Motor neuron (in vitro differentiated cells): ENCODE results near the gene SBK3. TPM values are rescaled to one million over a fixed set of nuclear protein-coding genes. Genes with fewer than 3 reads are reported as not detected.

Source experiments
- ATAC-seq, 8 experiments: fragments of 200-7000 bp; cut with Tn5 transposase; replicated peaks in 6 of 8; 2 replicates each; pipeline ENCODE4 v1.8.0; 2021; ENCODE audit warnings: mild to moderate bottlenecking in 8 of 8, moderate library complexity in 8 of 8
- H3K27ac ChIP-seq, 2 donors: fragments of 250-450 bp; sonication (Bioruptor Pico); 2 replicates each; pipeline ENCODE4 v1.9.0; 2021; ENCODE audit warnings: antibody characterized with exemption in 2 of 2, mild to moderate bottlenecking in 2 of 2, moderate library complexity in 1 of 2
- H3K4me1 ChIP-seq, 2 donors: fragments of 250-450 bp; sonication (Bioruptor Pico); replicated peaks in 1 of 2; 2 replicates each; pipeline ENCODE4 v1.6.1; 2021; ENCODE audit warnings: antibody characterized with exemption in 2 of 2, mild to moderate bottlenecking in 2 of 2, moderate library complexity in 1 of 2
- H3K4me3 ChIP-seq, 5 donors: fragments of 250-450 bp; sonication (Bioruptor Pico); 2 replicates each; pipeline ENCODE4 v1.9.0; 2021; ENCODE audit warnings: antibody characterized with exemption in 5 of 5, mild to moderate bottlenecking in 5 of 5, moderate library complexity in 4 of 5
- WGBS, 10 experiments: fragments of 450-650 bp; shearing (Covaris generic); methylation state at CpG; one replicate each; pipeline ENCODE4 v1.0.0; 2022; 5-methylcytosine and 5-hydroxymethylcytosine counted together
- in situ Hi-C, 9 experiments: fragments of 400-800 bp; cut with MboI; loops; one replicate each; pipeline ENCODE4 v1.15.0; 2021; ENCODE audit warnings: low sequenced_read_pairs in 9 of 9, low pct_unique_long_range_greater_than_20kb in 2 of 9; ENCODE audit not compliant: unreplicated experiment in 9 of 9
- total RNA-seq, 8 experiments: library from RNA; unstranded; fragments of 300-600 nt; gene quantifications; 2 replicates each; pipeline versions ENCODE4 v1.2.3 to v1.2.4, GENCODE V29; 2022

Gene SBK3
- total RNA-seq, 8 experiments from 2014 or later: 0.14 to 1.1 (median 0.31) TPM; not detected in 3

DNA sequence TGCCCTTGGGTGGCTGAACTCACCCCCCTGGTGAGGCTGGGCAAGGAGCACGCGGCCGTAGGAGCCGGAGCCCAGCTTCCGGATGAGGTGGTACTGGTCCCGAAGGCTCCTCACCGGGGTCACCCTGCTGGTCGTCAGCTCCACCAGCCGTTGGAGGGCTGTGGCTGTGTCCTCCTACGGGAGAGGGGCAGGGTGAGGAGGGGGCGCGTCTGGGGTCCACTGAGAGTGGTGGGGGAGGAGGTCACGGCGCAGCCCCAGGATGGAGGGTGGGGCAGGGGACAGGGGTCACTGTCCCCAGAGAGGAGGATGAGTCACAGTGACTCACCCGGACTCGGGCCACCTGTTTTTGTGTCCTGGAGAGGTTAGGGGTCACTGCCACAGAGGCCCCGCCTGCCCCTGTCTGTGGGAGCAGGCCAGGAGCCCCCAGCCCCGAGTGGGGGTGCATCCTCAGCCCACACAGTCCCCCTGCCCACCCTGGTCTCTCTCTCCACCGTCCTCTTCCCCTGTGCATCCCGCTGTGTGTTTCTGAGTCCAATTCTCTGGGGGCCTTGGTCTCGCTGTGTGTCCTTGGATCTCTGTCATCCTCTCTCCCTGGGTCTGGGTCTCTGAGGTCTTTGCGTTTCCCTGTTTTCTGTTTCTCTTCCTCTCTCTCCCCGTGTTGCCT is 435 bp downstream of the SBK3 start:
- WGBS, 10 experiments: 40% methylated on average over 1 of the region's 23 CpGs; no CpG with 5 or more reads in 9 of the 10 experiments
- Histone ChIP-seq H3K4me3 (no peak overlapping the region), H3K27ac (peak overlapping the region in 1 of 2 donors; percentile 24), H3K4me1 (peaks cover 9 to 23% of the 10 kb centered on the region in 2 donors)
- peak in 3 of 8 experiments; percentile 15 to 24 (median 24) for ATAC-seq
- in situ Hi-C loops: no loop called here

DNA sequence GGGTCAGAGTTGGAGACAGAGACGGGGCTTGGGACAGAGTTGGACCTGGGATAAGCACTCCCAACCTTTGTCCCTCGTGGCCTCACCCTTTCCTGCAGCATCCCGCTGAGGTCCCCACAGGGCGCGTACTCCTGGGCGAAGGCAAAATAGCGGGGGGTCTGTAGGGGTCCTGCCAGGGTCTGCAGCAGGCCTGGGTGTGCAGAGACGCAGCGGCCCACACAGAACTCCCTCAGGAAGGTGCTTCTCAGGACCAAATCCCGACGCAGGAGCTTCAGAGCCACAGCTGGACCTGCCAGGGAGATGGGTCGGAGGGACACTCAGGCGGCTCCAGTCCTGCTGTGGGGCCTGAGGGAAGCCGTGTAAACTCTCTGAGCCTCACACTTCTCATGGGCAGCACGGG is 1.3 kb downstream of the SBK3 start:
- Histone ChIP-seq H3K4me3 (no peak overlapping the region), H3K27ac (no peak overlapping the region), H3K4me1 (peaks cover 5 to 19% of the 10 kb centered on the region in 2 donors)
- ATAC-seq: no peak
- in situ Hi-C loops: no loop called here
- 50 to 60% methylated on average over 1 to 2 of the region's 15 CpGs; no CpG with 5 or more reads in 8 of the 10 experiments for WGBS, 10 experiments

DNA sequence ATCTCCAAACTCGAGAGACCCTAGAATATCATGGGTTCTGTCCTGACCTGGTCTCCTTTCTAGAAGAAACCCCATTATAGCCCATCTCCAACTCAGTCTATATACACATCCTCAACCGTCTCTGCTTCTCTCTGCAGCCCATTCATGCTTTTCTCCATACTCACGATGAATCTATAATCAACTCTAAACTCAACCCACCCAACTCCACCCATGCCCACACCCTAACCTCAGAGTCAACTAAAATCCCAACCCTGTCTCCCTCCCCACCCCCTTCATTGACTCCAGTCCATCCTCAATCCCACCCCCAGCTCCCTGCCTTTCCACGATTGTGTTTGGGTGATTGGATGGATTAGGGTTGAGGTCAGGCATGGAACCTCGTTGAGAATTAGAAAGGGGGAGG is 1.8 kb downstream of the SBK3 start:
- Histone ChIP-seq H3K4me3 (no peak overlapping the region), H3K27ac (no peak overlapping the region), H3K4me1 (peaks cover 5 to 19% of the 10 kb centered on the region in 2 donors)
- in situ Hi-C loops: no loop called here
- no peak for ATAC-seq
- WGBS, 10 experiments: 14 to 80% (median 40%) methylated on average over 1 to 3 of the region's 5 CpGs; no CpG with 5 or more reads in 3 of the 10 experiments

DNA sequence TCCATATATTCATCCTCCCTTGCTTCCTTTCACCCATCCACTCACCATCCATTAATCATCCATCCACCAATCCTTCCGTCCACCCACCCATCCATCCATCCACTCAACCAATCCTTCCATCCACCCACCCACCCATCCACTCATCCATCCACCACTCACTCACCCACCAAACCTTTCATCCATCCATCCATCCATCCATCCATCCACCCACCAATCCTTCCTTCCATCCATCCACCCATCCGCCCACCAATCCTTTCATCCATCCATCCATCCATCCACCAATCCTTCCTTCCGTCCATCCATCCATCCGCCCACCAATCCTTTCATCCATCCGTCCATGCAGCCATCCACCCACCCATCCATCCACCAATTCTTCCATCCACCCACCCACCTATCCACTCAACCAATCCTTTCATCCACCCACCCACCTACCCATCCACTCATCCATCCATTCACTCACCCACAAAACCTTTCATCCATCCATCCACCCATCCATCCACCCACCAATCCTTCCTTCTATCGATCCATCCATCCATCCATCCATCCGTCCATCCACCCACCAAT is 3.0 kb downstream of the SBK3 start:
- Histone ChIP-seq H3K27ac (no peak overlapping the region), H3K4me1 (peaks cover 9 to 24% of the 10 kb centered on the region in 2 donors), H3K4me3 (no peak overlapping the region)
- ATAC-seq: no peak
- in situ Hi-C loops: no loop called here
- 53 to 100% (median 78%) methylated on average over 1 to 6 of the region's 7 CpGs; no CpG with 5 or more reads in 2 of the 10 experiments for WGBS, 10 experiments

DNA sequence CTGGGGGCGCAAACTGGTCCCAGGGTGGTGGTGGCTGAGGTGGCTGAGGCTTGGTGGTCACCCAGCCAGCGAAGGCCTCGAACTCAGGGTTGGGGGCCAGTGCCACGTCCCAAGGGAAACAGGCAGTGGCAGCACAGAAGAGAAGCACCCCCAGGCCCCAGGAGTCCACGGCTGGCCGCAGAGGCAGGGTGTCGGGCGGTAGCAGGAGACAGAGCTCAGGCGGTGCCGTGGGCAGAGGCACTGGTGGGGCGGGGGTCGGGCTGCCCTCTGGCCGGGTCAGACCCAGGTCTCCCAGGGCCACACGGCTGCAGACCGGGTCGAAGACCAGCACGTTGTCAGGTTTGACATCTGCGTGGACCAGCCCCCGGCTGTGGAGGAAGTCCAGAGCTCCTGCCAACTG is 4.3 kb downstream of the SBK3 start:
- 0 to 78% (median 70%) methylated on average over 1 to 9 of the region's 19 CpGs; no CpG with 5 or more reads in 7 of the 10 experiments for WGBS, 10 experiments
- ATAC-seq: no peak
- no peak overlapping the region for H3K27ac ChIP-seq
- H3K4me1 ChIP-seq: peaks cover 9 to 28% of the 10 kb centered on the region in 2 donors
- no peak overlapping the region for H3K4me3 ChIP-seq
- in situ Hi-C loops: no loop called here

DNA sequence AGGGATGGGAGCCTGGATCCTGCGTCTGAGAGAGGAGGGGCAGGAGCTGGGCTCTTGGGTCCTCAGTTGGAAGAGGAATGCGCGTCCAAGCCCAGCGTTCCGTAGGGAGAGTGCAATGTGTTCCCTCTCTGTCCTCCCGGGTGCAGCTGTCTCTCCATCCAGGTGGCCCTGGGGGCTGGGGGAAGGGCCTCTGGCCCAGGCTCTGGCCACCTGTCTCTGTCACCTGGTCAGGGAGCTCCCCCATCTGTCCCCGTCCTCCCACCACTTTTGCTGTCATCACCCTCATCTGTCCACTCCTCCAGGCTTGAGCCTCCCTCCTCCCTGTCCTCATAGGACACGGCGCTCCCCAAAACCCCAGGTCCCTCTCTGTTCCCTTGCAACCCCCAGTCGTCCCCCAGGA is 4.7 kb downstream of the SBK3 start:
- H3K27ac ChIP-seq: no peak overlapping the region
- in situ Hi-C loops: no loop called here
- H3K4me1 ChIP-seq: peaks cover 9 to 23% of the 10 kb centered on the region in 2 donors
- WGBS, 10 experiments: 38 to 47% (median 43%) methylated on average over 1 to 6 of the region's 10 CpGs; no CpG with 5 or more reads in 6 of the 10 experiments
- no peak for ATAC-seq
- no peak overlapping the region for H3K4me3 ChIP-seq

DNA sequence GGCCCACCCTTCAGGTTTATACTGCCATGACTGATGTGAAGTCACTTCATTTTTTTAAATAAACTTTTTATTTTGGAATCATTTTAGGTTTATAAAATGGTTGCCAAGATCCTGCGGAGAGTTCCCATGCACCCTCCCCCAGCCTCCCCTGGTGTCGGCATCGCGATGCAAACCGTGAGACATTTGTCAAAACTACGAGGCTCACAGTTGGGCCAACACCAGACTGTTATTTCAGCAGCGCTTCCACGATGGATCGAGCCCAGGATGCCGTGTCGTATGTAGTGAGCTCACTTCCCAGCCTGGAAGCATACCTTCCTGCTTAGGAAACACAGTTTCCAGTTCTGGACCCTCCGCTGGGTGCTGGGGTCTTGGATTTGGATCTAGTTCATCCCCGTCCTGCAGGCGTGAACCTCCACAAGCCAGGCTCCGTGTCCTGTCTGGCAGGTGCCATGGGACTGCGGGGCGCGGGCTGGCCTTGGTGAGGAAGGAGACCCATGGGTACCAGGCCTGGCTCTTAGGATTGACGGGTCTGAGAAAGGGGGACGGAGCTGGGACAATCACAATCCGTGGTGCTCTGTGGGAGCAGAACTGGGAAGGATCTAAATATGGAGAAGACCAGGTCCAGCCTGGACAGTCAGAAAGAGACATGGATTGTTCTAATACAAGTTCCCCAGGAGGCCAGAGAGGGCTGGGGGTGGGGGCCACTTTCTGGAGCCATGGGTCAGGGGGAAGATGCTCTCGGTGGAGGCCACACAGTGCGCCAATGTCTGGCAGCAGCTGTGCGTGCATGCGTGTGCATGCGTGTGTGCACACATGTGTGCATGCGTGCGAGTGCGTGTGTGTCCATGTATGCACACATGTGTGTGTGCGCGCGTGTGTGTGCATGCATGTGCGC is 6.0 kb downstream of the SBK3 start:
- WGBS, 10 experiments: 49 to 94% (median 79%) methylated on average over 1 to 11 of the region's 33 CpGs; no CpG with 5 or more reads in 1 of the 10 experiments
- ATAC-seq: no peak

DNA sequence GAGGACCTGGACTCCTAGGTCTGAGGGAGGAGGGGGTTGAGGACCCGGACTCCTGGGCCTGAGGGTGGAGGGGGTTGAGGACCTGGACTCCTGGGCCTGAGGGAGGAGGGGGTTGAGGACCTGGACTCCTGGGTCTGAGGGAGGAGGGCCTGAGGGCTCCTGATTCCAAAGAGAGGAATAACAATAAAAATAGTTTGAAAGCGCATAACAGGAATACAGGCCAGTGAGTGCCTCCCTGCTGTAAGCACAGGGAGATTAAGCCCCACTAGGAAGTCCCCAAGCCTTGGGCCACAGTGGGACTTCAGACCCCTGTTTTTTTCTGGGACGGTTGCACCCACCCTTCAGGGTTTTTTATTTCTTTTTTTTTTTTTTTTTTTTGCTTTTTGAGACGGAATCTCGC is 7.2 kb downstream of the SBK3 start:
- 30 to 100% (median 89%) methylated on average over 1 to 4 of the region's 5 CpGs; no CpG with 5 or more reads in 4 of the 10 experiments for WGBS, 10 experiments
- in situ Hi-C loops: no loop called here
- Histone ChIP-seq H3K4me3 (no peak overlapping the region), H3K27ac (no peak overlapping the region), H3K4me1 (peaks cover 3 to 11% of the 10 kb centered on the region in 2 donors)
- ATAC-seq: peak in 3 of 8 experiments; percentile 34 to 50 (median 49)

More for the DNA sequence above, 6.0 kb downstream of the SBK3 start:
- Histone ChIP-seq H3K4me1 (peaks cover 3 to 11% of the 10 kb centered on the region in 2 donors), H3K4me3 (no peak overlapping the region), H3K27ac (no peak overlapping the region)
- in situ Hi-C loops: no loop called here

DNA sequence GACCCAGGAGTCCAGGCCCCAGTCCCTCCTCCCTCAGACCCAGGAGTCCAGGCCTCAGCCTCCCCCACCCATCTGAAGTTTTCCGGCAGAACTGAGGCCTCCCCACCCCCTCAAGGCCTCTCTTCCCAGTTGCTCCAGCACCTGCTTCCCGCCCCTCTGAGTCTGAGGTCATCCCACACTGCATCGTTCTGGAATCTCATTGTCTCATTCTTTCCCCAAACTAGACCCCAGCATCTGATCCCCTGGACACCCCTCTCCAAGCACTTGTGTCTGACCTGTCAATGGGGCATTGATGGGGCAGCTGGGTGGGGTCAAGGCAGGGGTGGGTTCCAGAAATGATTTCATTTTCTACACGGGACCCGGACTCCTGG is 7.6 kb downstream of the SBK3 start:
- WGBS, 10 experiments: no CpG with 5 or more reads among the region's 5 CpGs
- Histone ChIP-seq H3K4me1 (peaks cover 3 to 11% of the 10 kb centered on the region in 2 donors), H3K4me3 (no peak overlapping the region), H3K27ac (no peak overlapping the region)
- ATAC-seq: peak in 7 of 8 experiments; percentile 22 to 85 (median 83)
- in situ Hi-C loops: no loop called here

DNA sequence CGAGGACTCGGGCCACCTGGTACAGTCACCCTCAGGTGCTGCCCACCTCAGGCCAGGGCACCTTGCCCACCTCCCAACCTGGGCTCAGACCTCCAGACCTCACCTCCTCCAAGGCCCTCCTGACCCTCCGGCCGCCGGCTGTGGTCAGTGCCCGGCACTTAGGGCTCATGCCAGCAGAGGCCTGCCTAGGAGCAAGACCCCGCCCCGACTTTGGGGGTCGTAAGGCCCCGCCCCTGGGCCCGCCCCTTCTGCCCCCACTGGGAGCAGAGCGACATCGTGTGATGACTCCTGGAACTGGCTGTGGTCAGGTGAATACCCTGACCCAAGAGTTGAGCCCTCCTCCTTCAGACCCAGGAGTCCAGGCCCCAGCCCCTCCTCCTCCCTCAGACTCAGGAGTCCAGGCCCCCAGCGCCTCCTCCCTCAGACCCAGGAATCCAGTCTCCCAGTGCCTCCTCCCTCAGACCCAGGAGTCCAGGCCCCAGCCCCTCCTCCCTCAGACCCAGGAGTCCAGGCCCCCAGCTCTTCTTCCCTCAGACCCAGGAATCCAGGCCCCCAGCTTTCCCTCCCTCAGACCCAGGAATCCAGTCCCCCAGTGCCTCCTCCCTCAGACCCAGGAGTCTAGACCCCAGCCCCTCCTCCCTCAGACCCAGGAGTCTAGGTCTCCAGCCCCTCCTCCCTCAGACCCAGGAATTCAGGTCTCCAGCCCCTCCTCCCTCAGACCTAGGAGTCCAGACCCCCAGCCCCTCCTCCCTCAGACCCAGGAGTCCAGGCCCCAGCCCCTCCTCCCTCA is 8.2 kb downstream of the SBK3 start, which contains the start of gene SBK2:
TSS of gene SBK2 (minus strand) at position 183 of the 790 bp plus-strand sequence. CDS start 839 bp downstream, outside the sequence.
- 80% methylated on average over 1 of the region's 14 CpGs; no CpG with 5 or more reads in 9 of the 10 experiments for WGBS, 10 experiments
- Histone ChIP-seq H3K4me3 (no peak within 1 kb of the TSS), H3K27ac (no peak within 1 kb of the TSS), H3K4me1 (peaks cover 3 to 11% of the 10 kb centered on the region in 2 donors)
- peak in 6 of 8 experiments; percentile 18 to 55 (median 22) for ATAC-seq
- in situ Hi-C loops: no loop called here

DNA sequence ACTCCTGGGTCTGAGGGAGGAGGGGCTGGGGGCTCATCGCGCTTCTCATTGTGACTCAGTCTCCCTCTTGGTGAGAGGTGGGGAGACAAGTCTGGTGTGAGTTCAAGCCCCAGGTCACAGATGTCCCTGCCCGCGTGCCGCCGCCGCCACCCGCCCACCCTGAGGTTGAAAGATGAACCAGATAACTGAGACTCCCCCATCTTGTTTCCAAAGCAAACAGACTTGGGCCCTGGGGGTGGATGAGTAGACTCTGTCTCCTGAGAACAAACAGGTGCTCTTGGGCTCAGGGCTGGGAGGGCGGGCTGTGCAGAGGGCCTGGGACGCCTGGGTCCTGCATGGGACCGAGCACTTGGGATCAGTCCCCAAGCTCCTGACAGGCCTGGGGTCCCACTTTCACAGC is 9.0 kb downstream of the SBK3 start:
- no peak for ATAC-seq
- H3K4me1 ChIP-seq: peaks cover 3 to 11% of the 10 kb centered on the region in 2 donors
- WGBS, 10 experiments: no CpG with 5 or more reads among the region's 11 CpGs
- no peak overlapping the region for H3K4me3 ChIP-seq
- H3K27ac ChIP-seq: no peak overlapping the region
- in situ Hi-C loops: no loop called here

DNA sequence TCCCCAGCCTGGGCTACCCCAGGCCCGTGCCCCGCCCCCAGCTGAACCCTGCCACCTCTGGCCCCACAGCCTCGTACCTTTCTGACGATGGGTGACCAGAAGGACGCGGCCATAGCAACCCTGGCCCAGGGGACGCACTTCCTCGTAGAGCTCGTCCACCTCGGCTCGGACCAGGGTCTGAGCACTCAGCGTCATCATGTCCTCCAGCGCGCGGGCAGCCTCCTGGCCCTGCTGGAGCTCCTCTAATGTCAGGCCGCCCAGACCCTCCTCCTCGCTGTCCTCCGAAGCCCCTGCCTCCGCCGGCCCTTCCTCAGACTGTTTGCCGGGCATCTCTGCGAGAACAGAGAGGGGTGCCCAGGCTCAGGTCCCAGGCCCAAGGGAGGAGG is 9.4 kb downstream of the SBK3 start:
- H3K4me1 ChIP-seq: peaks cover 3 to 11% of the 10 kb centered on the region in 2 donors
- WGBS, 10 experiments: 88% methylated on average over 14 of the region's 22 CpGs; no CpG with 5 or more reads in 9 of the 10 experiments
- in situ Hi-C loops: no loop called here
- no peak overlapping the region for H3K27ac ChIP-seq
- no peak for ATAC-seq
- no peak overlapping the region for H3K4me3 ChIP-seq
